ENCODE results near the gene CACHD1.
A peak's percentile ranks its signal among the peaks of the same experiment; 100 is the strongest.

Gene CACHD1

DNA sequence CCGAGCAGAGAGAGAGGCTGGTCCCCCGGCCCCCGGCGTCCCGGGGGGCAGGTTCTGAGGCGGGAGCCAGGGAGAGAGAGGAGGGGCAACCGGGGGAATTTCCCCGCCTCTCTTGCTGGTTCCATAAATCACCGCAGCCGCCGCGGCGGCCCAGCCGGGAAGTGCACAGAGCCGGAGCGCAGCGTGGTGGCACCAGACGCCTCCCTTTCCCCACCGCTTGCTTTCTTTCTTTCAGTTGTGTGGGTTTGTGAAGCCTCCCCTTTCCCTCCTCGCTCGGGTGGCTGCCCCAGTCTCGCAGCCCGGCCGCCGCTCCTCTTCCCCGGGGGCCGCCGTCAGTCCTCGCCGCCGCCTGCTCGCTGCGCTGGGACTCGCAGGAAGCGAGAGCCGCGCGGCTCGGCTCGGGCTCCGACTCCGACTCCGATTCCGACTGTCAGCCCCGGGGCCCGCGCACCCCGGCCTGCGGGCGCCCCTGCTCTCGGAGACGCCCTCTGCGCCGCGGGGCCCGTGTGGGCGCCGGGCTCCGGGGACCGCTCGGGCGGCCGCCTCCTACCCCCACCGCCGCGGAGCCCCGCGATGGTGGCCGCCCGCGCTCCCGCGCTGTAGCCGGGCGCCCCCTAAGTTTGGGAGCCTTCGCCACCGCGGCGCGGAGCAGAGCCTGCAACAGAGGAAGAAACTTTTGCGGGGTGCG is at the start of gene CACHD1:
TSS of gene CACHD1 (plus strand) at position 153 of the 688 bp plus-strand sequence. CDS start 616 bp downstream, outside the sequence.
- DNase-seq, result peak; percentile 74

DNA sequence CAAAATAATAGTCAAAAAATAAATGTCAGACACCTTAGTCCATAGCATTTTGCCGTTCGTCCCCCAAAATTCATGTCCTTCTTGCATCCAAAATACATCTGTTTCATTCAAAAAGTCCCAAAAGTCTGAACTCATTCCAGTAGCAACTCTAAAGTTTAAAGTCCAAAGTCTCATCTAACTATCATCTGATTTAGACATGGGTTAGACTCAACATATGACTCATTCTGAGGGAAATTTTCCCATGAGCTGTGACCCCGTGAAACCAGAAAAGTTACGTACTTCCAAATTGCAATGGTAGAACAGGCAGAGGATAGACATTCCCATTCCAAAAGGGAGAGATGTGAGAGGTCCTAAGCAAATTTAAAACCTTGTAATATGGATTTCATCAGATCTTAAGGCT is 48.6 kb upstream of the CACHD1 start:
- no peak for DNase-seq

DNA sequence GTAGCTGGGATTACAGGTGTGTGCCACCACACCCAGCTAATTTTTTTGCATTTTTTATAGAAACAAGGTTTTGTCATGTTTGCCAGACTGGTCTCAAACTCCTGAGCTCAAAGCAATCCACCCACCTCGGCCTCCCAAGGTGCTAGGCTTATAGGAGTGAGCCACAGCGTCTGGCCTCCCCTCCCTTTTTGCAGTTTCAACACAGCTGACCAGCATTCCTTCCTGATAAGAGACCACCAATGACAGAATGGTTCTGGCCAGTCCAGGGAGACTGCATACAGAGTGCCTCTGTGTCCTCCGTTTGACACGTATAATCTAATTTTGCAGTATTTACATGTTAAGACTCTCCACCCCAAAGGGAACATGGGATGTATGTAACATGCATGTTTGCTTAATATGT is 46.4 kb upstream of the CACHD1 start:
- no peak for DNase-seq

DNA sequence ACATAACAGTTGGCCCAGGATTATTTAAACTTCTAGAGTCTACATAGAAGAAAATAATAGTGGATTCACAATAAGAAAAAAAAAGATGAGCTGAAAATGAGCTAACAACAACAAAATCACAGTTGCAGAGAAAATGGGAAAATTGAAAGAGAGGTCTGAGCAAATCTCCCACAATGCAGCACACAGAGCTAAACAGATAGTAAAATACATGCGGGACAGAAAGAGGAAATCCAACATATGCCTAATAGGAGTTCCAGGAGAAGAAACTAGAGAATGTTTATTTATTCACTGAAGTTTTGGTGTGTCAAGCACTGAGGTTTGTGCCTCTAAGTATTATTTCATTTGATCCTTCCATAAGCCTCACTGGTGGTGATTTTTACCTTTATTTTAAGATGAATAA is 45.5 kb upstream of the CACHD1 start:
- DNase-seq, result no peak

DNA sequence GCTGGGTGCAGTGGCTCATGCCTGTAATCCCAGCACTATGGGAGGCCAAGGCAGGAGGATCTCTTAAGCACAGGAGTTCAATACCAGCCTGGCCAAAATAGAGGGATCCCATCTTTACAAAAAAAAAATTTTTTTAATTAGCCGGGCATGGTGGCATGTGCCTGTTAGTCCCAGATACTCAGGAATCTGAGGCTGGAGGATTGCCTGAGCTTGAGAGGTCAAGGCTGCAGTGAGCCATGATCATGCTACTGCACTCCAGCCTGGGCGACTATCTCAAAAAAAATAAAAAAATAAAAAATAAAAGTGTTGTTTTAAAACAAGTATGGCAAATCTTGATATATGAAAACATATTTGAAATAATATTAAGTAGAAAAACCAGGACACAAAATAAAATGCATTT is 44.4 kb upstream of the CACHD1 start:
- DNase-seq, result no peak

DNA sequence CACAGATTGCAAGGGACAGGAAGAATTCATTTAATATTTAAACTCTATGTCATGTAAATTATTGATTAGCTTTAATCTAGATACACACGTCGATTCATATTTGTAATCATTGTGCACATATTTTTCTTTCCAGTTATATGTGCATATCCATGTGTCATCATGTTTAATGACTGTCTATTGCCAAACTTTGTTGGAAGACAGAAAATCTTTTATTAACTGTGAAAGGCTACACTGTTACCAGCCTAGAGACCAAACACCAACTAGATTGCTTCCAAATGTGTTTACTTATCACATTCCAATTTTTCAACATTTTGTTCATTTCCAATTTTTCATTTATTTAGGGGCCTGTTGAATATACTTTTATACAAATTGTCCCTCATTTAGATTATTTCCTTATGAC is 43.2 kb upstream of the CACHD1 start:
- no peak for DNase-seq

DNA sequence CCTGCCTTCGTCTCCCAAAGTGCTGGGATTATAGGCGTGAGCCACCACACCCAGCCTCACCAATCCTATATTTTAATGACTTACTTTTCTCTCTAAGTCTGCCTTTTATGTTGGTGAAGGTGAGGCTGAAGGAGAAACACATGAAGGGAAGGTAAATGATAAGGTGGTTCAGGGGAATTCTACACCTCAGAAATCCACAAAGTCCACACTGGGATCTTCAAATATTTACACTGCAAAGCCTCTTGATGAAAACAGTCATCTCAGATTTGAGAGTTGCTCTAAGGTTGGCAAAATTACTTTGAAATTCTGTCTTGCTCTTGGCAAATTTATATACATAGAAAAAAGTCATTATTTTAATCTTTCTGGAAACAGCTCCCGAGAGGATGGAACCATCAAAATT is 42.0 kb upstream of the CACHD1 start:
- no peak for DNase-seq

DNA sequence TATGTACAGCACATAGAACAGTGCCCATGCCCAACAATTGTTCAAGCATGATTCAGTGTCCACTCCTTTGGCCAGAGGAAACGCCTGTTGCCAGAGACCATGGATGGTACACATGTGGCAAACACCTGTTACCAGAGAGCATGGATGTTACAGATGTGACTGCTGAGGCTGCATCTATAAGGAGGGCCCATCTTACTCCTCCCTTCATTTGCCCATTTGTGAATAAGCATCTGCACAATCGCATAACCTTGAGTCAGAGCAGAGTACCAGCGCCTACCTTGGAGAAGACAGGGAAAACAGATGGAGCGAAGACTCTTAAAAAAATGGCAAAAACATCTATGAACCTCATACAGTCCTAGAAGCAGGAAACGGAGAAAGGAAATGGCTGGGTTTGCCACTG is 36.6 kb upstream of the CACHD1 start:
- no peak for DNase-seq

DNA sequence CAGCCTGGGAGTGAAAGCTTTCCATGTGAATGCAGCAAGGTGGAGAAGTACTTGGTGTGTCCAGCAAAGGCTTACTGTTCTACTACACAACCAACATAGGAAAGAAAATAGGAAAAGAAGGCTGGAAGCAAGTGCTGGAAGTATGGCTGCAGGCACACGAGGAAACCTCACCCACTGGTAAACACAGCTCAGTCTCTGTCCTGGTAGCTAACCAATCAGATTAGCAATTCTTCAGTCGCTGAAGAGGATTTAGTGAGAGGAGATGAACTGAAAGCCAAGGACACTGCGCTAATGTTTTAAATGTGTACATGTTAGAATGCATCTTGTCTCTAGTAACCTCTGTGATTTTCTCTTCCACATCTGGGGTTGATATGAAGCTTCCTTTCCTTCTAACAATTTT is 36.2 kb upstream of the CACHD1 start:
- DNase-seq, result no peak

DNA sequence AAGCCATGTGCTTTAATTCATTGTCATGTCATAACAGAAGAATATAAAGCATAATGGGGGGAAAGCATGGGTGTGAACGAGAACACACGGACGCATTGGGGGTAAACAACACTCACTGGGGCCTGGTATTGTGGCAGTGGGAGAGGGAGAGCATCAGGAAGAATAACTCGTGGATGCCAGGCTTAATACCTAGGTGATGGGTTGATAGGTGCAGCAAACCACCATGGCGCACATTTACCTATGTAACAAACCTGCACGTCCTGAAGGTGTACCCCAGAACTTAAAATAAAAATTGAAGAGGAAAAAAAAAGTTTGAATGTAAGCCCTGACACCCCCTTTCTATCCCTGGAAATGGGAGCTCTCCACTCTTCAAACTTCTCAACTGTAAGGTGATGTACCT is 34.9 kb upstream of the CACHD1 start:
- DNase-seq, result no peak

DNA sequence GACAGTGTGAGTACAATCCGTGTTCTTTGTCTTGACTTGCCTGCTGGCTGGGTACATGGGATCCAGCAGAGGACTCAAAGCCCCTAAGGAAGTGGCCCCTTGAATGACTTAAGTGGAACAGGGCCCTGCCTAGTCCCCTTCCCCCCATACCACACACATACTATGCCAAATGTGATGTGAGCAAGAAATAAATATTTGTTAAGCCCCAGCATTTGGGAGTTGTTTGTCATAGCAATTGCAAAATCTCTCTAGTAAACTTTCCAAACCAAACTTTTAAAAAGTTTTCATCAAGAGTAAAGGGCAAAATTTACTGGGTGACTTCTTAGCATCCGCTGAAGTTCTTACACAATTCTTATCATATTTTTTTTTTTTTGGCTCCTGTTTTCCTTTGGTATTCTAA is 32.5 kb upstream of the CACHD1 start:
- no peak for DNase-seq

DNA sequence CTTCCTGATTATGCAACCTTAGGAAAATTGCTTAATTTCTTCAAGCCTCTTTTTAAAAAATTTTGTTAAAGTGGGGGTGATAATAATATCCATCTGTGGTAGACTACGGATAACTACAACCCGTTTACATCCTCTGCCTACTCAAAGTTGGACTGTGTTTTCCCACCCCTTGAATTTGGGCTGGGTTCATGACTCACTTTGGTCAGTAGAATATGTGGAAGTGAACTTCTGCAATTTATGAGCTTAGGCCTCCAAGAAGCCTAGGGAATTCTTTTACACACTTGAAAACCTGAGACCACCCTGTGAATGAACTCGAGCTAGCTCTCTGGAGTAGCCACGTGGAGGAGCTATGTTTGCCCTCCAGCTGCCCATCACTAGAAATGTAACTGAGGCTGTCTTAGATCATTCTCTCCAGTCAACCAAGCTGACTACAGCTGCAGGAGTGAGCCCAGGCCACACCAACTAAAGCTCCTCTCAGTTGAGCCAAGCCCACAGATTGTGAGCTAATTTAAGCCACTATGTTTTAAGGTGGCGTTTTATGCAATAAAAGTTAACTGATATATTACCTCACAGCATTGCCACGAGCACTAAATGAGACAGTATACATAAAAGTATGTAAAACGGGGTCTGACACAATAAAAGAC is 29.6 kb upstream of the CACHD1 start:
- DNase-seq, result no peak

DNA sequence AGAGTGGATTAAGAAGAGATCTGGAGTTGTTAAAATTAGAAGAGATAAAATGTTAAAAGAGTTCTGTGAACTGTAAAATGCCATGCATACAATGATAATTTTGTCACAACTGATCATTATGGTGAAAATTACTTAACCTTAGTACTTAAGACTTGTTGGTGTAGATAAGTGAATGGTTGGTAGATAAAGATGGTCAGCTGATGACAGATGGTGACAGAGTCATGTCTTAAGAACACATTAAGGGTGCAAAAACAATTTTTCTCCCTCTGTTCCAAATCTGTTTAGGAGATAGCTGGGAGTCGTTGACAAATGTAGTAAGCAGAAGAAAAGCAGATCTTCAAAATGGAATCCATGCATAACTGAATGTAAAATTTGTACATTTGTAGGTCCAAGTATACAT is 18.5 kb upstream of the CACHD1 start:
- DNase-seq, result no peak

DNA sequence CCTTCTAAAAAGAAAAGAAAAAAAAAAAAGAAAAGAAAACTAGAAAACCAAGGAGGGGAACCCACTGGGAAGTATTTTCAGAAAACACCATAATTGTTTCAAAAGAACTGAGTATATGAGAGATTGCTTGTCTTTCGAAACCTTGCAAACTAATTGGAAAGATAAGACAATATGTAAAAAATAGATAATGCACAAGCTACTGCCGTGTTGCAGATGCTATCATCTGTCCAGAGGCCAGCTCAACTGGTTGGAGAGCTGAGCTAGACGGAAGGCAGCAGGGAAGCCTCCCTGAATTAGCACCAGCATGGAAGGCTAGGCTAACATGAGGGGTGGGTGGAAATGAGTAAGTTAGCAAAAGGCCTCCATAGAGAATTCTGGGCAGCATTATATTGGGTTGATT is 16.2 kb upstream of the CACHD1 start:
- DNase-seq, result no peak

DNA sequence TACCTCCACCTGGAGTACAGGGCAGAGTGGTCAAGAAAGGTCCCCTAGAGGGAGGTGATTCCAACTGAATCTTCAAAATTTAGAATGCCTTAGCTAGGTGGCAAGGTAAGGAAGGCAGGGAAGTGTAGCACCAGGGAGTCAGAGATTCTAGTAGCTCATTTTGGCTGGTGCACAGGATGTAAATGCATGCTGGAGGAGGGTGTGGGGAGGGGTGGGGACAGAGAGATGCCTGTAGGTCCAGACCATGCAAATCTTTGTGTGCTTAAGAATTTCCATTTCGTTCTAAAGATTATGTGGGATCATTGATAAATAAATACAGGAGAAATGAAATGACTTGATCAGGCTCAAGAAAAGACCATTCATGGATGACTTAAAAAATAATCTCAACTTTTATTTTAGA is 11.0 kb upstream of the CACHD1 start:
- no peak for DNase-seq

DNA sequence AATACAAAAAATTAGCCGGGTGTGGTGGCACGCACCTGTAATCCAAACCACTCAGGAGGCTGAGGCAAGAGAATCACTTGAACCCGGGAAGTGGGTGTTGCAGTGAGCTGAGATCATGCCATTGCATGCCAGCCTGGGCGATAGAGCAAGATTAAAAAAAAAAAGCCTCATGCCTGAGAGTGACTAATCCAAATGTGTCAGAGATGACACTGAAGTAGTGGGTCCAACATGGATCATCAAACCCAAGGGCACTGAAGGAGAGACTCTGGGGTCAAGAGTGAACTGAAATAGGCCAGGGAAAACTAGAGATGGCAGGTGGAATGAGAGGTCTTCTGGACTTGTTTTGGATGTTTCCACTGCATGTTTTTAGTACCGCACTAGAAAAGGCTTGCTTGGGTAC is 10.2 kb upstream of the CACHD1 start:
- no peak for DNase-seq

DNA sequence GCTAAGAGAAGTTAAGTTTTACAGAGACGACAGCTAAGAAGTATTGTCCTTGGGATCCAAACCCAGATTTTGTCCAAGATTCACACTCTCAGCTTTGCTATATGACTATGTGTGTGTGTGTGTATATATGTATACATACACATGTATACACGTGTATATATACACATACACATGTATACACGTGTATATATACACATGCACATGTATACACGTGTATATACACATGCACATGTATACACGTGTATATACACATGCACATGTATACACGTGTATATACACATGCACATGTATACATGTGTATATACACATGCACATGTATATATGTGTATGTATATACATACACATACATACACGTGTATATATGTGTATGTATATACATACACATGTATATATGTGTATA is 3.9 kb upstream of the CACHD1 start:
- DNase-seq, result no peak

DNA sequence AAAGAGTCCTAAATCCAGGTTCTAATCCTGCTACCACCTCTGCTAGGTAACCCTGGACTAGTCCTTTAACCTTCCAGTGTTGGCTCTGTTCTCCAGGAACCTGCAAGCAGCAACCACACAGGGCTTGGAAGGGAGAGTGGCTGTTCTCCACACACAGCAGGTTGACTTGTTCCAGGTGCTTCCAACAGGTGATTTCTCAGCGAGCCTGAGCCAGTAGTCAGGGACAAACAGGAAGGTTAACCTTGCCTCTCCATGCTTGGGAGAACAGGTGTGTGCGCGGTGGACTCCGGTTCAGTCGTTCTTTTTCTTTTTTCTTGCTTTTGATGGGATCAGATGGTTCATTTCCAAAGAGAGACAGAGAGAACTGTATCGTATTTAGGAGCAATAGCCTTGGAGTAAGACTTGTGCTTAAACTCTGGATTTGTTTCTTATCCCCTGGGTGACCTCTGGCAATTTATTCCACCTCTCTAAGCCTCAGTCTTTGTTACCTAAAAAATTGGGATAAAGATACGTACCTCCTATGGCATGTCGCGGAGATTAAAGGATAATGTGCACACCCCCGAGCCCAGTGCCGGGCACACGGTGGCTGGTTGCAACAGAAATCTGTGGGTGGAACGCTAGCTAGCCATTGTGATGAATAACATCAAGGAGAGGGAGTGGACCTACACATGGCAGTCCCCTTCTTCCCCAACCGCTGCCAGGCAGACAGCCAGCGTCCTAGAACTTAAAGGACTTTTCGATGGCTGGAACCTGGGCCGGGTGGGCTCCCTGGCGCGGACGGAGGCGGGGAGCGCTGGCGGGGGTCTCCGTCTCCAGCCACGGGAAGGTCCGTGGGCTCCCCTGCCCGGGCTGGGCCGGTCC is 583 bp upstream of the CACHD1 start:
- peak; percentile 36 for DNase-seq

DNA sequence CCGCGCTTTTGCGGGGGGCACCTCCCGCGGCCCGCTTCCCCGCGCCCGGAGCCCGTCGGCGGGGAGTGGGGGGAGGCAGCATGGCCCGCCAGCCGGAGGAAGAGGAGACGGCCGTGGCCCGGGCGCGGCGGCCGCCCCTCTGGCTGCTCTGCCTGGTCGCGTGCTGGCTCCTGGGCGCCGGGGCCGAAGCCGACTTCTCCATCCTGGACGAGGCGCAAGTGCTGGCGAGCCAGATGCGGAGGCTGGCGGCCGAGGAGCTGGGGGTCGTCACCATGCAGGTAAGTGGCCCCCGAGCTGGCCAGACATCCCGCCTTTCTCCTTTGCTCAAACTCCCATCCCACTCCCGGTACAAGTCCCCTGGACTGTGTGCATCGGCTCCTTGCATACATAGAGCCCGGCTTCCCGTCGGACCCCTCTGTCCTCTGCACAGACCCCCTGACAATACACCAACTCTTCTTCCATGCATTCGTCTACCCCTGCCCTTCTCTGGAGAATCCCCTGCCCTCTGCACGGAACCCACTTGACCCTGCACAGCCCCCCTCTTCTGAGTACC is 812 bp downstream of the CACHD1 start:
- DNase-seq, result peak; percentile 40

DNA sequence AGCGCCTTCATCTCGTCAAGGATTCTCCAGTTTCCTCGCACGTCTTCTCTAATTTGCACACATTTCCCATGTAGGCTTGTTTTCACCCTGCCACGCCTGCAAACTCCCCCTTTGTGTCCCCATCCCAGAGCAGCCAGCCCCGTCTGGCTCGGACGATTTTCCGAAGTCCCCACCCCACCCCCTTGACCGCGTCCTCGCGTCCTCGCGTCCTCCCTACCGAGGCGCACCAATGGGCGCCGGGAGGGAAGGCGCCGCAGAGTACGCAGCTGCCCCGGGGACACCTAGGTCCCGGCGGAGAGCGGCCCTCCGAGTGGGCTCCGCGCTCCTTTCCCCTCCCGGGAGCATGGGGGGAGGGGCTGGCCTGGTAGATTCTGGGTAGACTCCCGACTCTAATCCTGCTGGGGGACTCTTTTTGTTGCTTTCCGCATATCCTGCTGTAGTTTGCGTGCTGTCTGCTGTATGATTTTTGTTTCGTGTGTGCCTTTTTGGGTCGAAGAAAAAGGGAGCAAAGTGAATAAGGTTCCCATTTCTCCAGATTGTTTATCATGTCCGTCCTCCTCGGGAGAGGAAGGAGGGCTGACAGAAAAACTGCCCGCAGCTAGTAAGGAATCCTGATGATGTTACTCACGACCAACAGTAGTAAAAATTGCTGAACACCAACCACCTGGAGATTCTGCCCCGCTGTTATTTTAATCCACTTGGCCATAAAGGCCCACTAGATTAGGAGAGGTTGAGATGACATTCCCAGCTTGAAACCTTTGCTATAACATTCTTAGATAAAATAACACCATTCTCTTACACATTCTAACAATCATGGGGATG is 1.5 kb downstream of the CACHD1 start:
- DNase-seq, result no peak

DNA sequence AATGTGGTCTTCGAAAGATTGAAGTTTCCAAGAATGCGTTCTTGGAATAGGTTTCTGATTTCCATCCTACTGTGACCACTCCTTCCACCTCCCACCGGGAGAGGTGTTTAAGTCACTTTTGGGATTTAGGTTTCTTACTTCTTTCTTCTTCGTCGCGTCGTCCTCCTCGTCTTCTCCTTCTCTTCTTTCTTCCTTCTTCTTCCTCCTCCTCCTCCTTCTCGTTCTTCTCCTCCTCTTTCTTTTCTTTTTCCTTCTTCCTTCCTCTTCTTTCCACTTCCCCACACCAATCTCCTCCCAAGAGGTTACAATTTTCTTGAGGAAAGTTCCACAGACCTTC is 2.1 kb downstream of the CACHD1 start:
- no peak for DNase-seq

DNA sequence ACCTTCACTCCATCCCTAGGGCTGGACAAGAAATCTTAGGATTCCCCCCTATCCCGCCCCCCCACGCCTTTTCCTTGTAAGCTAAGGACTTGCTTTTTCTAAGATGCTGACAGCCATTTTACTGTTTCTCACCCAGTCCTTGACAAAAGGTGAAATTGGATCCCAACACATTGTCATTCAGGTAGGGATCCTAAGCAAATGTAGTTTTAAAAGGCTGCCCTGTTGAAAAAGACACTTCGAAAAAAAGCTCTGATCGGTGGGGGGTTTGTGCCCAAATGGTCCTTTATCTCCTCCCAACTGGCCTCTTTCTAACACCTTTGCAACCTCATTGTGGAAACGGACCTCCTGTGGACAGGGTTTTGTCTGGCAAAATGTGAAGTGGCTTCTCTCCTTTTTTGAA is 2.9 kb downstream of the CACHD1 start:
- no peak for DNase-seq

DNA sequence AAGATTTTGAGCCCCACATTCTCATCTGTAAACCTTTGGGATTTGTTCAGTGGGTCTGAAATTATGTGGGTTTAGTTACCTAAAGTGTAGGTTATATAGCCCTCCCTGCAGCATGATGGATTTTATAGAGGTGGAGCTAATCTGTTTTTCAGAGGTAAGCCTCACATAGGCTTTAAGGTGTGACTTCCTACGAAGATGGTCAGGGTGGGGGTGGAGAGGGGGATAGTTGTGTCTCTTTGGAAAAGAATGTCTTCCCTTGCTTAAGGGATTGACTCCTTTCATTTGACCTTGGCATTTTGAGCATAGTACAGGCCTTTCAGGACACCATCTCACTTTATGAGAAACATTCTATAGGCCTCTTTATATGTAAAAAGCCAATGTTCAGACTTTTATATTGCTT is 3.4 kb downstream of the CACHD1 start:
- DNase-seq, result no peak
